ENCODE data around the gene ALKBH5.

- TF ChIP-seq EZH2phosphoT487 (IDR thresholded peaks at IDR 0.05; ENCODE audit: insufficient read depth, low read depth) (no peak), EZH2 (IDR thresholded peaks at IDR 0.05; ENCODE audit: insufficient read depth, poor library complexity, severe bottlenecking) (no peak)
Observed at GRCh38 chr17:18190628-18191235, 7.1 kb downstream of the ALKBH5 start.

Data from GM23248 (cell line).